HepG2 (cell line): Measurements from ENCODE around the gene ACOT8. TPM values are rescaled to one million over a fixed set of nuclear protein-coding genes. Genes with fewer than 3 reads are reported as not detected.

Experiments used
- BHLHE40 ChIP-seq: IDR thresholded peaks from 2 replicates; pipeline ENCODE4 v1.6.1; 2011; ENCODE audit warnings: low read length, improper control_type of control experiment
- FOXA3 ChIP-seq: IDR thresholded peaks from 2 replicates; pipeline ENCODE4 v1.6.1; 2016; ENCODE audit warnings: missing genetic modification reagents, missing compliant biosample characterization
- GLI4 ChIP-seq: sonication (generic); formaldehyde crosslinking; IDR thresholded peaks from 2 replicates; pipeline ENCODE4 v1.5.1; 2020; ENCODE audit warnings: missing genetic modification reagents, mild to moderate bottlenecking, moderate library complexity, borderline replicate concordance
- JUNB ChIP-seq: sonication (generic); formaldehyde crosslinking; IDR thresholded peaks from 2 replicates; pipeline ENCODE4 v1.8.0; 2022; ENCODE audit warnings: missing genetic modification reagents, mild to moderate bottlenecking, borderline replicate concordance
- KDM2A ChIP-seq: sonication (generic); formaldehyde crosslinking; IDR thresholded peaks from 2 replicates; pipeline ENCODE4 v1.4.0; 2020; ENCODE audit warnings: low read depth, missing genetic modification reagents, borderline replicate concordance
- KLF11 ChIP-seq: IDR thresholded peaks from 2 replicates; pipeline ENCODE4 v1.6.1; 2016; ENCODE audit warnings: missing compliant biosample characterization
- LCORL ChIP-seq, 2 experiments: fragments of 450-650 bp in 1 of 2; sonication (generic) in 1 of 2; formaldehyde crosslinking in 1 of 2; IDR thresholded peaks; 2 replicates each; pipeline versions ENCODE4 v1.5.0 to v1.6.1; 2017 to 2020; ENCODE audit warnings: antibody characterized with exemption in 1 of 2, missing genetic modification reagents in 1 of 2
- MAF1 ChIP-seq: sonication (generic); formaldehyde crosslinking; IDR thresholded peaks from 2 replicates; pipeline ENCODE4 v1.5.0; 2020; ENCODE audit warnings: missing genetic modification reagents, borderline replicate concordance
- ZMAT3 ChIP-seq: sonication (generic); formaldehyde crosslinking; conservative IDR thresholded peaks from 2 replicates; pipeline ENCODE4 v1.7.0; 2021; ENCODE audit warnings: missing genetic modification reagents
- ZNF20 ChIP-seq: sonication (generic); formaldehyde crosslinking; IDR thresholded peaks from 2 replicates; pipeline ENCODE4 v1.4.0; 2020; ENCODE audit warnings: mild to moderate bottlenecking, moderate library complexity, missing genetic modification reagents
- ZNF556 ChIP-seq: sonication (generic); formaldehyde crosslinking; IDR thresholded peaks from 2 replicates; pipeline ENCODE4 v1.4.0; 2020; ENCODE audit warnings: mild to moderate bottlenecking, missing genetic modification reagents, borderline replicate concordance
- ZNF772 ChIP-seq: sonication (generic); formaldehyde crosslinking; IDR thresholded peaks from 2 replicates; pipeline ENCODE4 v1.5.0; 2020; ENCODE audit warnings: mild to moderate bottlenecking, missing genetic modification reagents
- polyA plus RNA-seq, 8 experiments: library from polyadenylated mRNA; depleted of rRNA in 3 of 8; stranded (reverse) in 7 of 8; unstranded in 1 of 8; fragments of >200 nt; fragmentation: Illumina TruSeq in 4 of 8; extraction: Trizol in 4 of 8; gene quantifications; 2 replicates each; pipeline versions ENCODE4 v1.2.1 to v1.2.3, GENCODE V29; 2011 to 2016; ENCODE audit warnings: low read depth in 4 of 8, missing spikeins in 1 of 8, mixed read lengths in 1 of 8; ENCODE audit not compliant: insufficient read depth in 1 of 8
- total RNA-seq, 5 experiments: library from RNA; depleted of rRNA; stranded (reverse); fragments of >200 nt; fragmentation: Illumina TruSeq; extraction: Trizol; gene quantifications; 2 replicates each; pipeline ENCODE4 v1.2.3, GENCODE V29; 2016; ENCODE audit warnings: low read depth in 1 of 5
- TF ChIP-seq, protein P1 (sequence below): sonication (generic); formaldehyde crosslinking; IDR thresholded peaks from 2 replicates; pipeline ENCODE4 v1.8.1; 2023; ENCODE audit warnings: mild to moderate bottlenecking, missing genetic modification reagents
- TF ChIP-seq, protein P2 (sequence below): sonication (generic); formaldehyde crosslinking; IDR thresholded peaks from 2 replicates; pipeline ENCODE4 v1.5.1; 2020; ENCODE audit warnings: missing genetic modification reagents, mild to moderate bottlenecking, borderline replicate concordance
- TF ChIP-seq, protein P3 (sequence below): sonication (generic); formaldehyde crosslinking; IDR thresholded peaks from 2 replicates; pipeline ENCODE4 v1.8.0; 2023; ENCODE audit warnings: mild to moderate bottlenecking, missing genetic modification reagents
- TF ChIP-seq, protein P4 (sequence below): sonication (generic); formaldehyde crosslinking; IDR thresholded peaks from 2 replicates; pipeline ENCODE4 v1.4.0; 2020; ENCODE audit warnings: mild to moderate bottlenecking, missing genetic modification reagents
- TF ChIP-seq, protein P5 (sequence below): sonication (generic); formaldehyde crosslinking; IDR thresholded peaks from 2 replicates; pipeline ENCODE4 v1.4.0; 2020; ENCODE audit warnings: low read depth, mild to moderate bottlenecking, missing genetic modification reagents
- TF ChIP-seq, protein P6 (sequence below): sonication (generic); formaldehyde crosslinking; IDR thresholded peaks from 2 replicates; pipeline ENCODE4 v1.5.0; 2020; ENCODE audit warnings: missing genetic modification reagents

The ACOT8 gene
- total and polyA plus RNA-seq, 2 of the 13 experiments (the other 11 are each of a cell fraction or from before 2014, with no cell fraction given): 31.4 to 45.5 TPM

DNA sequence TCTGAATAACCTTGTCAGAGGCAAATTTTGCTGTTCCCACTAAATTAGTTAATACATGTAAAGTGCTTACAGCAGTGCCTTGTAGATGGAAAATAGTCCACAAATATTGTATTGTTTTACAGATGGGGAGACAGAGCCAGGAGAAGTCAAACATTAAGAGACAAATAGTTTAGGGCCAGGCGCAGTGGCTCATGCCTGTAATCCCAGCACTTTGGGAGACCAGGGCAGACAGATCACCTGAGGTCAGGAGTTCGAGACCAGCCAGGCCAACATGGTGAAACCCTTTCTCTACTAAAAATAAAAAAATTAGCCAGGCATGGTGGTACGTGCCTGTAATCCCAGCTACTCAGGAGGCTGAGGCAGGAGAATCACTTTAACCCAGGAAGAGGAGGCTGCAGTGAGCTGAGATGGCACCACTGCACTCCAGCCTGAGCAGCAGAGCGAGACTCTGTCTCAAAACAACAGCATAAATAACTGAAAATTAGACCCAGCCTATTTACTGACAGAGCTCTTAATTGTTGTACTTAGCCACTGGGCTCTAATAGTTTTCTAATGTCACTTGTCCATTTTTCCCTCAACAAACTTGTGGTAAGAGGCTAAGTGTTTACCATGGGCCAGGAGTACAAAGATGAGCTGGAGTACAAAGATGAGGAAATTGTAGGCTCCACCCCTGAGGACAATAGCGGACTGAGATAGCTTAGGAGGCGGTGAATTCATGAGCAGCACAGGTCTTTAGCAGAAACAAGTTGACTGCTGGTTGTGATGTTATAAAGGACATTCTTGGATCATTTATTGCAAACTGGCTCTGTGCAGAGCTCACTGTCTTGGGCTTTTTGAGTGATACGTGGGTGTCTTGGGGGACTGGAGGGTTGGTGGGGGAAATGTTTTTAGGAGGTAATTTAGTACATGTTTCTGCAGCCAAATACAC, 6.6 kb upstream of the ACOT8 start (continued):
- TF ChIP-seq KDM2A (CRISPR knock-in tag): no peak
- TF ChIP-seq JUNB (CRISPR knock-in tag): no peak
- TF ChIP-seq KLF11 (CRISPR knock-in tag): no peak; the same call in 1 of the 2 replicates
- TF ChIP-seq ZNF20 (CRISPR knock-in tag): no peak
- no peak for TF ChIP-seq MAF1
- peak; percentile 77; the same call in 1 of the 2 replicates for TF ChIP-seq ZMAT3 (CRISPR knock-in tag)
- TF ChIP-seq LCORL (IDR thresholded peaks at IDR 0.05): no peak
- TF ChIP-seq LCORL (CRISPR knock-in tag; IDR thresholded peaks at IDR 0.05): peak; percentile 47; the same call in 1 of the 2 replicates
- peak; percentile 89 for TF ChIP-seq FOXA3 (CRISPR knock-in tag)
- TF ChIP-seq, protein P1, sequence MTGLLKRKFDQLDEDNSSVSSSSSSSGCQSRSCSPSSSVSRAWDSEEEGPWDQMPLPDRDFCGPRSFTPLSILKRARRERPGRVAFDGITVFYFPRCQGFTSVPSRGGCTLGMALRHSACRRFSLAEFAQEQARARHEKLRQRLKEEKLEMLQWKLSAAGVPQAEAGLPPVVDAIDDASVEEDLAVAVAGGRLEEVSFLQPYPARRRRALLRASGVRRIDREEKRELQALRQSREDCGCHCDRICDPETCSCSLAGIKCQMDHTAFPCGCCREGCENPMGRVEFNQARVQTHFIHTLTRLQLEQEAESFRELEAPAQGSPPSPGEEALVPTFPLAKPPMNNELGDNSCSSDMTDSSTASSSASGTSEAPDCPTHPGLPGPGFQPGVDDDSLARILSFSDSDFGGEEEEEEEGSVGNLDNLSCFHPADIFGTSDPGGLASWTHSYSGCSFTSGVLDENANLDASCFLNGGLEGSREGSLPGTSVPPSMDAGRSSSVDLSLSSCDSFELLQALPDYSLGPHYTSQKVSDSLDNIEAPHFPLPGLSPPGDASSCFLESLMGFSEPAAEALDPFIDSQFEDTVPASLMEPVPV (CRISPR knock-in tag): no peak
- 0 out of 2 replicates have a peak, but pooled peaks have one; percentile 2 for TF ChIP-seq BHLHE40
- TF ChIP-seq GLI4 (CRISPR knock-in tag): no peak
- TF ChIP-seq ZNF772 (CRISPR knock-in tag): no peak
- no peak; the same call in 1 of the 2 replicates for TF ChIP-seq ZNF556 (CRISPR knock-in tag)
- TF ChIP-seq, protein P2, sequence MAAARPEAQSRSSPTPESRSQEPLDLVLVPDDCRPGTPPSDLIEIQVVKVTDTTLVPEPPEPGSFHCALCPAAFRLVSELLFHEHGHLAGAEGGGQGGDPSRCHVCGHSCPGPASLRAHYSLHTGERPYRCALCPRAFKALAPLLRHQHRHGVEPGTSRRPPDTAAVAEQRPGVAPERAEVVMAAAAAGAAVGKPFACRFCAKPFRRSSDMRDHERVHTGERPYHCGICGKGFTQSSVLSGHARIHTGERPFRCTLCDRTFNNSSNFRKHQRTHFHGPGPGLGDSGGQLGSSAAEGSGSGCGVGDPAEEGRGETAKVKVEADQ (CRISPR knock-in tag): no peak
- TF ChIP-seq, protein P3, sequence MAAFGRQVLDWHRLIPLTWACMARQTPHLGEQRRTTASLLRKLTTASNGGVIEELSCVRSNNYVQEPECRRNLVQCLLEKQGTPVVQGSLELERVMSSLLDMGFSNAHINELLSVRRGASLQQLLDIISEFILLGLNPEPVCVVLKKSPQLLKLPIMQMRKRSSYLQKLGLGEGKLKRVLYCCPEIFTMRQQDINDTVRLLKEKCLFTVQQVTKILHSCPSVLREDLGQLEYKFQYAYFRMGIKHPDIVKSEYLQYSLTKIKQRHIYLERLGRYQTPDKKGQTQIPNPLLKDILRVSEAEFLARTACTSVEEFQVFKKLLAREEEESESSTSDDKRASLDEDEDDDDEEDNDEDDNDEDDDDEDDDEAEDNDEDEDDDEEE (CRISPR knock-in tag): no peak
- TF ChIP-seq, protein P4, sequence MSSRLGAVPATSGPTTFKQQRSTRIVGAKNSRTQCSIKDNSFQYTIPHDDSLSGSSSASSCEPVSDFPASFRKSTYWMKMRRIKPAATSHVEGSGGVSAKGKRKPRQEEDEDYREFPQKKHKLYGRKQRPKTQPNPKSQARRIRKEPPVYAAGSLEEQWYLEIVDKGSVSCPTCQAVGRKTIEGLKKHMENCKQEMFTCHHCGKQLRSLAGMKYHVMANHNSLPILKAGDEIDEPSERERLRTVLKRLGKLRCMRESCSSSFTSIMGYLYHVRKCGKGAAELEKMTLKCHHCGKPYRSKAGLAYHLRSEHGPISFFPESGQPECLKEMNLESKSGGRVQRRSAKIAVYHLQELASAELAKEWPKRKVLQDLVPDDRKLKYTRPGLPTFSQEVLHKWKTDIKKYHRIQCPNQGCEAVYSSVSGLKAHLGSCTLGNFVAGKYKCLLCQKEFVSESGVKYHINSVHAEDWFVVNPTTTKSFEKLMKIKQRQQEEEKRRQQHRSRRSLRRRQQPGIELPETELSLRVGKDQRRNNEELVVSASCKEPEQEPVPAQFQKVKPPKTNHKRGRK (CRISPR knock-in tag): no peak
- TF ChIP-seq, protein P5, sequence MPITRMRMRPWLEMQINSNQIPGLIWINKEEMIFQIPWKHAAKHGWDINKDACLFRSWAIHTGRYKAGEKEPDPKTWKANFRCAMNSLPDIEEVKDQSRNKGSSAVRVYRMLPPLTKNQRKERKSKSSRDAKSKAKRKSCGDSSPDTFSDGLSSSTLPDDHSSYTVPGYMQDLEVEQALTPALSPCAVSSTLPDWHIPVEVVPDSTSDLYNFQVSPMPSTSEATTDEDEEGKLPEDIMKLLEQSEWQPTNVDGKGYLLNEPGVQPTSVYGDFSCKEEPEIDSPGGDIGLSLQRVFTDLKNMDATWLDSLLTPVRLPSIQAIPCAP (CRISPR knock-in tag): no peak
- TF ChIP-seq, protein P6, sequence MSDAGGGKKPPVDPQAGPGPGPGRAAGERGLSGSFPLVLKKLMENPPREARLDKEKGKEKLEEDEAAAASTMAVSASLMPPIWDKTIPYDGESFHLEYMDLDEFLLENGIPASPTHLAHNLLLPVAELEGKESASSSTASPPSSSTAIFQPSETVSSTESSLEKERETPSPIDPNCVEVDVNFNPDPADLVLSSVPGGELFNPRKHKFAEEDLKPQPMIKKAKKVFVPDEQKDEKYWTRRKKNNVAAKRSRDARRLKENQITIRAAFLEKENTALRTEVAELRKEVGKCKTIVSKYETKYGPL (CRISPR knock-in tag): no peak
